ENCODE measurements around the gene ARHGAP11B. TPM values are rescaled to one million over a fixed set of nuclear protein-coding genes. Genes with fewer than 3 reads are reported as not detected.

Gene ARHGAP11B

Other genes starting within 250 kb of the ARHGAP11B start
- gene CHRFAM7A, start 232.6 kb upstream of the ARHGAP11B start, polyA plus RNA-seq (ENCODE audit: insufficient read length in 3 of 3), result 1 to 10 TPM; 1.5 to 5.9 (median 5.3) TPM
- gene GOLGA8R, start 211.9 kb upstream of the ARHGAP11B start, polyA plus RNA-seq (ENCODE audit: insufficient read length in 3 of 3), result 10 to 100 TPM in 1 of 3 donors, 1 to 10 TPM in 2; 4.7 to 11.7 (median 8.0) TPM
- gene GOLGA8Q, start 74.1 kb upstream of the ARHGAP11B start, polyA plus RNA-seq (ENCODE audit: insufficient read length in 3 of 3), result 1 to 10 TPM in 2 of 3 donors, under 1 TPM in 1; 0.78 to 6.9 (median 2.6) TPM
- 1 to 10 TPM in 2 of 3 donors, under 1 TPM in 1; 0.70 to 2.1 (median 1.6) TPM for gene GOLGA8H, start 22.1 kb upstream of the ARHGAP11B start, polyA plus RNA-seq (ENCODE audit: insufficient read length in 3 of 3)